Activated CD4-positive, alpha-beta T cell treated with anti-CD3 and anti-CD28 coated beads, Interleukin-2, amount 50 U/mL, for 48 hours (primary cell): ENCODE data around the gene GHRHR.
A peak's percentile ranks its signal among the peaks of the same experiment; 100 is the strongest.

Source experiments
- DNase-seq, 2 experiments: peaks; one replicate each; pipeline ENCODE4 v3.0.0-alpha.2; 2020

The GHRHR gene

DNA sequence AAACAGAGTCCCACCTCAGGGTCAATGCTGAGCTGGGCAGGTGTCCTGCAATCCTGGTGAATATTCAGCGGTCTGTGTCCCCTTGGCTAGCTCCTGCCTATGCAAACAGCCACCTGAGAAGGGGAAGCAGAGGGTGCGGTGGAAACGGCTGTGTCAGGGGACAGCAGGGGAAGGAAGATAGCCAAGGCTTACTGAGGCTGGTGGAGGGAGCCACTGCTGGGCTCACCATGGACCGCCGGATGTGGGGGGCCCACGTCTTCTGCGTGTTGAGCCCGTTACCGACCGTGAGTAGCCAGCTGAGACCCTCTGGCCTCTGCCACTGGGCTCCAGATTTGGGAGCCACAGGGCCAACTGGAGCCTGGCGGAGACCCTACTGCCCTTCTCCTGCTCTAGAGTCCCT is at the start of gene GHRHR:
GHRHR (plus strand) TSS at position 112 of the 400 bp plus-strand sequence; CDS start at position 228, 116 bp downstream.
- no peak for DNase-seq

DNA sequence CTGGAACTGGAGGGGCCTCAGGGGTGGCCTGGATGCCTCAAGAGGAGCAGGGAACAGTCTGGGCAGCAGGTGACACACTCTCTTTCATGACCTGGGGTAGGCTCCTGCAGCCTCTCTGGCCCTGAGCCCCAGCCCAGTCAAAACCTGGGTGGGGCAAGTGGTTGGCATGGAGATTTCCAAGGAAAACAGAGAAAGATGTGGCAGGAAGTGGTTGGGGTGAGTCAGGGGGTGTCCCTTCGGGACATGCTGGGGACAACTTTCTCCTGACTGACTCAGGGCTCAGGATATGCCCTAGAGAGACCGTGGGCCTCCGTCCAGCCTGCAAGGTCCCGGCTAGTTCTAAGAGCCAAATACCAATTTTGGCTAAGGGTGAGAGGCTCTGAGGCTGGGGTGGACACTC is 49.2 kb upstream of the GHRHR start:
- DNase-seq, result peak; percentile 5 to 7

- no peak for DNase-seq
These were observed 48.6 kb upstream of the GHRHR start for GRCh38 chr7:30915005-30915601.

DNA sequence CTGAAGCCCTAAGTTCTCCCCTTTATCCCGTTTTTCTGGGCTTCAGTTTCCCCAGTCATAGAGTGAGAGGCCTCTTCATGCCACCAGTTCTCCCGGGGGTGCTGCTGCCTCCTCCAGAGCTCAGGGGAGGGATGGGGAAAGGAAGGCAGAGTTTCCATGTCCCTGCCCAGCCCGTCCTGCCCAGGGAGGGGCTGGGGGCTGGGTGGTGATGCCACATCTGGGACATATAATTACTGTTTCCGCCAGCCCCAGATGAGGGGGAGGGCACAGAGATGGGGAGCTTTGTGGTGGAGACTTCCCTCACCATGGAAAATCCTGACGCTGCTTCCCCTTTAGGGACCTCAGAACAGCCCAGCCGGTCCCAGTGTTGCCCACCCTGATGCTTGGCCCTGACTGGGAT is 48.0 kb upstream of the GHRHR start:
- DNase-seq, result no peak

DNA sequence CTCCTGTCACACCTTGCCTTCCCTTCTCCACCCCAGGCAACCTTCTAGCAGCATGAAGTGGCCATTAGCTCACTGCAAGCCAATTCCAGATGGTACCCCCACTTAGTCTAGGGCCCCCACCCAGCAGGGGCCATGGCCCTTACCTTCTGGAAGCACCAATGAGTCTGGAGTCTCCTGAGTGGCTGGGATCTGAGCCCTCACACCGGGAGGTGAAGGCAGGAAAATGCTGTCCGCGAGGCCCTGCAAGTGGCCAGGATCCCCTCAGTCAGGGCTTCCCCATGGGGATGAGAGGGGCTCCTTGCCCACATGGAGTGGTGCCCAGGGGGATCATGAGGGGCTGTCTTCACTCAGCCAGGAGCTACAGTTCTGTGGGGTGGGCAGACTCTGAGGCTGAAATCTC is 47.5 kb upstream of the GHRHR start:
- no peak for DNase-seq

GRCh38 chr7:30916767-30917166 is 47.0 kb upstream of the GHRHR start:
- no peak for DNase-seq

GRCh38 chr7:30917216-30917893 is 46.4 kb upstream of the GHRHR start:
- no peak for DNase-seq

DNA sequence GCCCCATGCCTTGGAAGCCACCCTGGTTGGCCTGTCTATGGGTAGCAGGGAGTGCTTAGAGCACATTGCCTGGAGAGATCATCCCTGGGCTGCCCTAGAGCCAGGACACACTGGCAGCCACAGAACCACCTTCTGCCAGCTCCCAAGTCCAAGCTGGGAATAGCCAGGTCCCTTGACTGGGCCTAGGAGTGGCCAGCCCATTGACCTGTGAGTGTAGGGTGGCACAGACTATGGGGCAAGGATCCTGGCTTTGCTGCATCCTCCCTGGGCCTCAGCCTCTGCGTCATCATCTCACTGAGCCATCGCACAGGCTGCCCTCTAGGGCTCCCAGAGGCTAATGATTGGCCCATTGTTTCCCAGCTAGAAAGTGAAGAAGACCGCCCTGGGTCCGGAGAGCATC is 45.1 kb upstream of the GHRHR start:
- no peak for DNase-seq

- DNase-seq, result no peak
These were observed 43.7 kb upstream of the GHRHR start for GRCh38 chr7:30920021-30920583.

GRCh38 chr7:30920584-30921539 is 42.9 kb upstream of the GHRHR start:
- DNase-seq, result no peak

GRCh38 chr7:30921540-30922401 is 42.0 kb upstream of the GHRHR start:
- DNase-seq, result no peak

- DNase-seq, result no peak
These were observed 41.2 kb upstream of the GHRHR start for GRCh38 chr7:30922596-30922995.

DNA sequence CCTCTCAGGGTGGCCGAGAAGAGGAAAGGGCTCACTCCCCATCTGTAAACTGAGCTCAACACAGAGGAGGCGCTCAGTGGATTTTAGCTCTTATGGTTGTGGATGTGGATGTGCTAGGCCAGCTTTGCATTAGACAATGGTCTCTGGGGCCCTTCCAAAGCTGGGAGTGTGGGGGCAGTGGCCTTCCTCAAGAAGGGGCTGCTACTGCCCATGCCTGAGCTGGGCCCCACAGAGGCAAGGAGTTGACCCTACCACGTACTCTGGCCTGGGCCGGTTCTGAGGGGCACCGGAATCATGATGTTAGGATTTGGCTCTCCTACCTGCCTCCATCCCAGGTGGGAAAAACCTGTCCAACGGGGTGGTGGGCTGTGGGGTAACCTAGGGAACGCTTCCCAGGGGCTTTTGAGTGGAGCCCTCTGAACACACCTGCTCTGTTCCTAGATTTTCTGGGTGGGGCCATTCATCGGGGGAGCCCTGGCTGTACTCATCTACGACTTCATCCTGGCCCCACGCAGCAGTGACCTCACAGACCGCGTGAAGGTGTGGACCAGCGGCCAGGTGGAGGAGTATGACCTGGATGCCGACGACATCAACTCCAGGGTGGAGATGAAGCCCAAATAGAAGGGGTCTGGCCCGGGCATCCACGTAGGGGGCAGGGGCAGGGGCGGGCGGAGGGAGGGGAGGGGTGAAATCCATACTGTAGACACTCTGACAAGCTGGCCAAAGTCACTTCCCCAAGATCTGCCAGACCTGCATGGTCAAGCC is 40.6 kb upstream of the GHRHR start:
- DNase-seq, result peak in 1 of 2 experiments; percentile 1

GRCh38 chr7:30923774-30924413 is 39.9 kb upstream of the GHRHR start:
- DNase-seq, result peak in 1 of 2 experiments; percentile 1

- no peak for DNase-seq
These were observed 39.1 kb upstream of the GHRHR start for GRCh38 chr7:30924624-30925023.

GRCh38 chr7:30925117-30925516 is 38.6 kb upstream of the GHRHR start:
- no peak for DNase-seq

DNA sequence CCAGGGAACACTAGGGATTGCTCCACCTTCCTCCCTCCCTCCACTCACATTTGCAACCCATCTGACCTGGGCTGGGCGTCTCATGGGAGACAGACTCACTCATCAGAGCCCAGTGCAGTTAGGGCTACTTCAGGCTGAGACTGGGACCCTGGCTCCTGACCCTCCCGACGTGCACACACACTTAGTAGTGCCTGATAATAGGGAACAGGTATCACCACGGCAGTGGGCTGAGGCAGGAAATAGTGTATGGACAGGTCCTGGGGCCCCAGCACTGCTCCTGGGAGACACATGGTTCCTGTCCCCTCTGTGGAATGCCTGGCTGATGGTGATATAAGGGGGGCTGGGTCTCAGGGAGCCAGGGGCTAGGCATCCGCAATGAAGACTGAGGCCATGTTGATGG is 37.8 kb upstream of the GHRHR start:
- DNase-seq, result no peak

GRCh38 chr7:30926313-30926712 is 37.4 kb upstream of the GHRHR start:
- no peak for DNase-seq

GRCh38 chr7:30927040-30927439 is 36.7 kb upstream of the GHRHR start:
- DNase-seq, result no peak

- DNase-seq, result no peak
These were observed 36.2 kb upstream of the GHRHR start for GRCh38 chr7:30927559-30927958.

DNA sequence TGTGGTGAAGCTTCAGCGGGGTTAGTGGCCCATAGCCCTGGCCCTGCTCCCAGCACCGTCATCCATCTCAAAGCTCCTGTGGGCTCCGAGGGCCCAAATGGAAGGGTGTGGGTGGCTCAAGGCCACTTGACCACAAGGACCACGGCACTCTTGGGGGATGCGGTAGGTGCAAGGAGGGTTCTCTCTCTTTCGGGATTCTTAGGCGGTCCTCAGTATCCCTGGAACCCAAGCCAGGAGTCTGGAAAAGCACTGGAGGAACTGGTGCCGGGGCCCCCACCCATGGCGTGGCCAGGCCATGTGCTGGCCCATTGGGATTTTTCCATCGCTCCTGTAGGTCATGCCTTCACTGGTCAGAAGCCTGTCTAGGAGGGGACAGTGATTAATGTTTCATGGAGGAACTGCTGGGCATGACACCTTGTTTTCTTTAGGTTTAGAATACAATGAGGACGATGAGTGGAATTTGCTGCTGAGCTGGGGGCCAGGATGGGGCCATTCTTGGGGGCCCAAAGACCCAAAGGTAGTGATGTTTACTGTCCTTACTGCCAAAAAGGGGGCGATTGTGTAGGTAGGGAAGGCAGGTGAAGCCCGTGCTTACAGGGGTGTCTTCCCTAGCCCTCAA is 35.4 kb upstream of the GHRHR start:
- no peak for DNase-seq
